Esophagus squamous epithelium (tissue), 4 donors: ENCODE results near the gene HKDC1.

ENCODE experiments used
- CTCF ChIP-seq, 6 experiments: fragments of 450-650 bp in 4 of 6; fragments of 200-600 bp in 2 of 6; sonication (generic) in 2 of 6; IDR thresholded peaks; one replicate each; pipeline ENCODE4 v1.5.1; 2016 to 2019; ENCODE audit warnings: antibody characterized with exemption in 6 of 6, mild to moderate bottlenecking in 4 of 6, moderate library complexity in 4 of 6
- POLR2A ChIP-seq, 4 donors: fragments of 450-650 bp; IDR thresholded peaks; one replicate each; pipeline ENCODE4 v1.6.1; 2017; ENCODE audit warnings: antibody characterized with exemption in 4 of 4, mild to moderate bottlenecking in 4 of 4, moderate library complexity in 3 of 4

GRCh38 chr10:69176823-69177222 lies 43.3 kb upstream of the HKDC1 start:
- no peak for TF ChIP-seq CTCF (IDR thresholded peaks at IDR 0.05)
- TF ChIP-seq POLR2A (IDR thresholded peaks at IDR 0.05), result no peak
